HEK293T (cell line): ENCODE measurements around the gene FAM118B.

Experiments
- ELF4 ChIP-seq: fragments of 450-650 bp; IDR thresholded peaks from 2 replicates; pipeline ENCODE4 v1.6.1; 2017; ENCODE audit warnings: antibody characterized with exemption
- FOXM1 ChIP-seq: fragments of 450-650 bp; IDR thresholded peaks from 2 replicates; pipeline ENCODE4 v1.6.1; 2017; ENCODE audit warnings: mild to moderate bottlenecking, borderline replicate concordance
- ZNF384 ChIP-seq: fragments of 450-650 bp; IDR thresholded peaks from 2 replicates; pipeline ENCODE4 v1.6.1; 2016

GRCh38 chr11:126280595-126280994, 69.0 kb downstream of the FAM118B start:
- TF ChIP-seq FOXM1 (no peak), ELF4 (no peak), ZNF384 (no peak)
